WTC11 (cell line): Measurements from ENCODE around the gene PTPRCAP. TPM values are rescaled to one million over a fixed set of nuclear protein-coding genes. Genes with fewer than 3 reads are reported as not detected.

Source experiments
- ATAC-seq: fragments of 200-7000 bp; cut with Tn5 transposase; 2 replicates; pipeline ENCODE4 v1.10.0; 2021; ENCODE audit warnings: mild to moderate bottlenecking, moderate library complexity
- CTCF ChIA-PET: fragments of 300-600 bp; sonication (Branson Sonifier 250); formaldehyde crosslinking; loops from one replicate; lab custom pipeline; 2021; ENCODE audit warnings: antibody characterized with exemption; lab: Charles Lee
- POLR2A ChIA-PET: fragments of 350-600 bp; sonication (Branson Sonifier 250); formaldehyde crosslinking; loops from one replicate; lab custom pipeline; 2021; ENCODE audit warnings: antibody characterized with exemption; lab: Charles Lee
- DNase-seq: peaks from one replicate; pipeline ENCODE4 v3.0.0; 2021; ENCODE audit warnings: low spot score
- H3K27ac Mint-ChIP-seq: 2 replicates; pipeline ENCODE4 v1.8.0; 2021; ENCODE audit warnings: mixed read lengths
- H3K27me3 Mint-ChIP-seq: 2 replicates; pipeline ENCODE4 v1.8.0; 2021; ENCODE audit warnings: low read depth, mild to moderate bottlenecking, moderate library complexity, mixed read lengths
- H3K36me3 Mint-ChIP-seq: 2 replicates; pipeline ENCODE4 v1.8.0; 2021; ENCODE audit warnings: mixed read lengths
- H3K4me1 Mint-ChIP-seq: 2 replicates; pipeline ENCODE4 v1.8.0; 2022; ENCODE audit warnings: mixed read lengths
- H3K4me3 Mint-ChIP-seq: 2 replicates; pipeline ENCODE4 v1.8.0; 2021; ENCODE audit warnings: mild to moderate bottlenecking, moderate library complexity, mixed read lengths
- H3K9me3 Mint-ChIP-seq: 2 replicates; pipeline ENCODE4 v1.8.0; 2021; ENCODE audit warnings: mixed read lengths
- AFF4 ChIP-seq: sonication (generic); formaldehyde crosslinking; IDR thresholded peaks from 2 replicates; pipeline ENCODE4 v1.8.1; 2023; ENCODE audit warnings: mild to moderate bottlenecking, missing genetic modification reagents, borderline replicate concordance
- CREB1 ChIP-seq: sonication (generic); formaldehyde crosslinking; IDR thresholded peaks from 2 replicates; pipeline ENCODE4 v1.8.0; 2023; ENCODE audit warnings: mild to moderate bottlenecking, missing genetic modification reagents
- E2F1 ChIP-seq: sonication (generic); formaldehyde crosslinking; IDR thresholded peaks from 2 replicates; pipeline ENCODE4 v1.8.0; 2022; ENCODE audit warnings: mild to moderate bottlenecking, missing genetic modification reagents
- FOXP1 ChIP-seq: sonication (generic); formaldehyde crosslinking; IDR thresholded peaks from 2 replicates; pipeline ENCODE4 v1.8.0; 2022; ENCODE audit warnings: missing genetic modification reagents, mild to moderate bottlenecking, moderate library complexity, borderline replicate concordance
- OVOL2 ChIP-seq: fragments of 250-450 bp; sonication (Bioruptor Pico); IDR thresholded peaks from 2 replicates; pipeline ENCODE4 v1.9.0; 2021; ENCODE audit warnings: mild to moderate bottlenecking, borderline replicate concordance
- TCF7 ChIP-seq: sonication (generic); formaldehyde crosslinking; IDR thresholded peaks from 2 replicates; pipeline ENCODE4 v1.8.0; 2022; ENCODE audit warnings: mild to moderate bottlenecking, low read depth, missing genetic modification reagents, moderate library complexity
- ZNF423 ChIP-seq: fragments of 250-450 bp; sonication (Bioruptor Pico); IDR thresholded peaks from 2 replicates; pipeline ENCODE4 v2.1.2; 2022; ENCODE audit warnings: mild to moderate bottlenecking, moderate library complexity
- ZNF532 ChIP-seq: fragments of 250-450 bp; sonication (Bioruptor Pico); IDR thresholded peaks from 2 replicates; pipeline ENCODE4 v1.9.0; 2021; ENCODE audit warnings: mild to moderate bottlenecking, borderline replicate concordance
- total RNA-seq: library from RNA; stranded (reverse); gene quantifications from 3 replicates; pipeline ENCODE4 v1.2.3, GENCODE V29; 2021
- TF ChIP-seq, protein P1 (sequence below): sonication (generic); formaldehyde crosslinking; IDR thresholded peaks from 2 replicates; pipeline ENCODE4 v1.8.1; 2023; ENCODE audit warnings: mild to moderate bottlenecking, moderate library complexity, missing genetic modification reagents
- TF ChIP-seq, protein P2 (sequence below): sonication (generic); formaldehyde crosslinking; IDR thresholded peaks from 2 replicates; pipeline ENCODE4 v1.8.0; 2023; ENCODE audit warnings: missing genetic modification reagents, mild to moderate bottlenecking, borderline replicate concordance

PTPRCAP gene
- total RNA-seq, 1 experiment from 2014 or later: 3.6 TPM

DNA sequence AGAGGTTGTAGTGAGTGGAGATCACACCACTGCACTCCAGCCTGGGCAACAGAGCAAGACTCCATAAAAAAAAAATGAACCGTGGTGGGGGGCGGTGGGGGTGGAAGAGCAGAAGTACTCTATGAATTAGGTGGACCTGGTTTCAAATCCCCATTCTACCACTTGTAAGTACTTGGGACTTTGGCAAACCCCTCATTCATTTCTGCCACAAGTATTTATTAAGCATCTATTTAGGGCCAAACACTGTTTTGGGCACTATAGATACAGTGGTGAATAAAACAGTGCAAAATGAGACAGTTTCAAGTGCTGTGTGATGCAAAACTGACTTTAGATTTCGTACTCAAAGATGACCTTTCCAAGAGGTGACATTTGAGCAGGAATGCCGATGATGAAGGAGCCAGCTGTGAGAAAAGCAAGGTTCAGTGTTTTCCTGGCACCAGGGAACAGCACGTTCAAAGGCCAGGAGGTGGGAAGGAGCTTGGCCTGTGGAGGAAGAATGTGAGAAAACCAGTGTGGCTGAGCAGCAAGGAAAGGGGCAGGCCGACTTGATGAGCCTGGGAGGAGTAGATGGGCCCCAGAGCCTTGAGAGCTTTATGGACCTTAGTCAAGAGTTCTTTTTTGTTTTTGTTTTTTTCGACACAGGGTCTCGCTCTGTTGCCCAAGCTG is 33.0 kb upstream of the PTPRCAP start (continued):
- TF ChIP-seq, protein P1, sequence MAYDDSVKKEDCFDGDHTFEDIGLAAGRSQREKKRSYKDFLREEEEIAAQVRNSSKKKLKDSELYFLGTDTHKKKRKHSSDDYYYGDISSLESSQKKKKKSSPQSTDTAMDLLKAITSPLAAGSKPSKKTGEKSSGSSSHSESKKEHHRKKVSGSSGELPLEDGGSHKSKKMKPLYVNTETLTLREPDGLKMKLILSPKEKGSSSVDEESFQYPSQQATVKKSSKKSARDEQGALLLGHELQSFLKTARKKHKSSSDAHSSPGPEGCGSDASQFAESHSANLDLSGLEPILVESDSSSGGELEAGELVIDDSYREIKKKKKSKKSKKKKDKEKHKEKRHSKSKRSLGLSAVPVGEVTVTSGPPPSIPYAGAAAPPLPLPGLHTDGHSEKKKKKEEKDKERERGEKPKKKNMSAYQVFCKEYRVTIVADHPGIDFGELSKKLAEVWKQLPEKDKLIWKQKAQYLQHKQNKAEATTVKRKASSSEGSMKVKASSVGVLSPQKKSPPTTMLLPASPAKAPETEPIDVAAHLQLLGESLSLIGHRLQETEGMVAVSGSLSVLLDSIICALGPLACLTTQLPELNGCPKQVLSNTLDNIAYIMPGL (CRISPR knock-in tag): no peak
- TF ChIP-seq, protein P2, sequence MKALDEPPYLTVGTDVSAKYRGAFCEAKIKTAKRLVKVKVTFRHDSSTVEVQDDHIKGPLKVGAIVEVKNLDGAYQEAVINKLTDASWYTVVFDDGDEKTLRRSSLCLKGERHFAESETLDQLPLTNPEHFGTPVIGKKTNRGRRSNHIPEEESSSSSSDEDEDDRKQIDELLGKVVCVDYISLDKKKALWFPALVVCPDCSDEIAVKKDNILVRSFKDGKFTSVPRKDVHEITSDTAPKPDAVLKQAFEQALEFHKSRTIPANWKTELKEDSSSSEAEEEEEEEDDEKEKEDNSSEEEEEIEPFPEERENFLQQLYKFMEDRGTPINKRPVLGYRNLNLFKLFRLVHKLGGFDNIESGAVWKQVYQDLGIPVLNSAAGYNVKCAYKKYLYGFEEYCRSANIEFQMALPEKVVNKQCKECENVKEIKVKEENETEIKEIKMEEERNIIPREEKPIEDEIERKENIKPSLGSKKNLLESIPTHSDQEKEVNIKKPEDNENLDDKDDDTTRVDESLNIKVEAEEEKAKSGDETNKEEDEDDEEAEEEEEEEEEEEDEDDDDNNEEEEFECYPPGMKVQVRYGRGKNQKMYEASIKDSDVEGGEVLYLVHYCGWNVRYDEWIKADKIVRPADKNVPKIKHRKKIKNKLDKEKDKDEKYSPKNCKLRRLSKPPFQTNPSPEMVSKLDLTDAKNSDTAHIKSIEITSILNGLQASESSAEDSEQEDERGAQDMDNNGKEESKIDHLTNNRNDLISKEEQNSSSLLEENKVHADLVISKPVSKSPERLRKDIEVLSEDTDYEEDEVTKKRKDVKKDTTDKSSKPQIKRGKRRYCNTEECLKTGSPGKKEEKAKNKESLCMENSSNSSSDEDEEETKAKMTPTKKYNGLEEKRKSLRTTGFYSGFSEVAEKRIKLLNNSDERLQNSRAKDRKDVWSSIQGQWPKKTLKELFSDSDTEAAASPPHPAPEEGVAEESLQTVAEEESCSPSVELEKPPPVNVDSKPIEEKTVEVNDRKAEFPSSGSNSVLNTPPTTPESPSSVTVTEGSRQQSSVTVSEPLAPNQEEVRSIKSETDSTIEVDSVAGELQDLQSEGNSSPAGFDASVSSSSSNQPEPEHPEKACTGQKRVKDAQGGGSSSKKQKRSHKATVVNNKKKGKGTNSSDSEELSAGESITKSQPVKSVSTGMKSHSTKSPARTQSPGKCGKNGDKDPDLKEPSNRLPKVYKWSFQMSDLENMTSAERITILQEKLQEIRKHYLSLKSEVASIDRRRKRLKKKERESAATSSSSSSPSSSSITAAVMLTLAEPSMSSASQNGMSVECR (CRISPR knock-in tag): no peak
- TF ChIP-seq ZNF423 (CRISPR knock-in tag) (no peak), E2F1 (CRISPR knock-in tag) (no peak), CREB1 (CRISPR knock-in tag) (no peak)

DNA sequence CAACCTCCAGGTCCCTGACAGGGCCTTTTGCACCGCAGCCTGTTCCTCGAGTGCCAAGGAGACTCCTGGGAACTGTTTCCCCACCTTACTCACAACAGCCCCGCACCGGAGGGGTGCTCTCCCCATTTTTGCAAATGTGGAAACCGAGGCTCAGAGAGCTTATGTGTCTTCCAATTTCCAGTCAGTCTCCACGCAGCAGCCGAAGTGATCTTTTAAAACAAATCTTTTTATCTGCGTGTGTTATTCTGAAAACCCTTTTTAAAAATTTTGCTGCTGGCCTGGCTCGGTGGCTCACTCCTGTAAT is 32.0 kb upstream of the PTPRCAP start:
- TF ChIP-seq ZNF532 (CRISPR knock-in tag): 0 out of 2 replicates have a peak, but pooled peaks have one; percentile 59
- TF ChIP-seq TCF7 (CRISPR knock-in tag): no peak
- Mint-ChIP-seq H3K27me3 (peaks cover 17% of the 10 kb centered on the region), H3K36me3 (no peaks in the 10 kb centered on the region), H3K4me3 (peak overlapping the region; percentile 66), H3K9me3 (no peaks in the 10 kb centered on the region), H3K4me1 (peaks cover 23% of the 10 kb centered on the region), H3K27ac (no peak overlapping the region)
- ChIA-PET CTCF (interaction anchor here (1.4 to 2.8 kb wide), 6 partner anchors 68 to 145 kb away, joined by 3 to 28 read pairs (median 4); partner anchors contain the start of genes CLCF1, POLD4 and PPP1CA), POLR2A (interaction anchor here (0.8 to 1.5 kb wide), 3 partner anchors 24 to 49 kb away, joined by 3 to 4 read pairs (median 3); no protein-coding TSS in a partner anchor)
- DNase-seq (no peak), ATAC-seq (no peak)

DNA sequence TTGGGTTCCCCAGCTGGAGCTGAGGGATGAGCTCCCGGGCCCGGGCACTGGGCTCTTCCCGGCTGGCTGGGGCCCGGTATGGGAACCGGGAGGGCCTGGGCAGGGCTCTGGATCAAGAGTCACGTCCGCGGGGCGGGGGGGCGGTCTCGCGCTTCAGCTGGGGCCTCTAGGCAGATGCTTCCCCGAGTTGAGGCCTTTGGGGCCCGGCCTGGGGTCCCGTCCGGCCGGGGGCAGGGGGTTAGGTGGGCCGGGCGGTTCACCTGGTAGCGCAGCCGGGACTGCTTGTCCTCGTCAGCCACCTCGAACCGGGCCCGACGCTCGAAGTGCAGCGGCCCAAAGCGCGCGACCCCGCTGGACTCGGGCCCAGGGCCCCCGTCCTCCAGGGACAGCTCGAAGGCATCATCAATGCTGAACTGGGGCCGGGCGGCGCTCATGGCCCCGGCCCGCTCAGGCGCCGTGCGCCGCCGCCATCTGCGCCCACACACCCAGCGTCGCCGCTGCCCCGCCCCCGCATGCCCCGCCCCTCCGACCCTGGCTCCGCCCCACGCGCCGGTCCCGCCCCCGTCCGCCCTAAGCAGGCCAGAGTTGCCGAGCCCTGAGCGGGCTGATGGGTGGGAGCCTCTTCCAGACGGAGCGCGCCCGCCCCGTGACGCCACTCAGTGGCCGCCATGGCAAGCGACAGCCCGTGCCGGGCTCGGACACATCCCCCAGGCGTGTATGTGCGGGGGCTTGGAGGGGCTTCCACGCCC is 31.5 kb upstream of the PTPRCAP start, which contains the start of gene TMEM134:
TMEM134 (minus strand) TSS at position 493 of the 749 bp plus-strand sequence; CDS start at position 434, 59 bp downstream.
- DNase-seq (peak; percentile 92), ATAC-seq (peak; percentile 77)
- CTCF ChIA-PET: interaction anchor here (0.6 to 2.8 kb wide), 17 partner anchors 8 to 145 kb away, joined by 3 to 28 read pairs (median 4); partner anchors contain the start of genes CLCF1, PITPNM1, POLD4 and PPP1CA
- POLR2A ChIA-PET: interaction anchor here (0.6 to 1.7 kb wide), 10 partner anchors 10 to 115 kb away, joined by 3 to 8 read pairs (median 4); partner anchors contain the start of genes AIP, CORO1B, PPP1CA and PTPRCAP
- Mint-ChIP-seq H3K27ac (0 out of 2 replicates have a peak within 1 kb of the TSS, but pooled peaks have one; percentile 42), H3K4me3 (peak within 1 kb of the TSS; percentile 87), H3K4me1 (peaks cover 23% of the 10 kb centered on the region), H3K9me3 (no peaks in the 10 kb centered on the region), H3K27me3 (peaks cover 12% of the 10 kb centered on the region), H3K36me3 (no peaks in the 10 kb centered on the region)
- TF ChIP-seq FOXP1 (CRISPR knock-in tag) (peak; percentile 55; the same call in 1 of the 2 replicates), AFF4 (CRISPR knock-in tag) (no peak), OVOL2 (CRISPR knock-in tag) (no peak), CREB1 (CRISPR knock-in tag) (no peak)
- TF ChIP-seq, protein P1 (CRISPR knock-in tag): peak; percentile 33; the same call in 1 of the 2 replicates
